ENCODE results near the gene MSH3. TPM values are rescaled to one million over a fixed set of nuclear protein-coding genes. Genes with fewer than 3 reads are reported as not detected.
"Not testable (repeated sequence)": the region's sequence is repeated elsewhere in the genome, so short reads cannot be mapped to it uniquely, and the experiment has no call there.

MSH3 gene
- total RNA-seq, 2 experiments from 2014 or later, result 23.0 to 23.4 TPM

- intact Hi-C loops (cut with micrococcal nuclease), result no loop called here
- ChIA-PET POLR2A (no interaction called here), CTCF (interaction anchor here (0.8 kb wide), 1 partner anchor 9 kb away, joined by 3 read pairs; no protein-coding TSS in a partner anchor)
- Mint-ChIP-seq H3K27ac (peak overlapping the region; percentile 16), H3K36me3 (ENCODE audit: low read depth) (peaks cover 14% of the 10 kb centered on the region), H3K27me3 (no peaks in the 10 kb centered on the region), H3K4me1 (ENCODE audit: low read depth) (peaks cover 17% of the 10 kb centered on the region), H3K4me3 (no peak overlapping the region), H3K9me3 (peaks cover 5% of the 10 kb centered on the region)
- no peak for TF ChIP-seq CTCF (IDR thresholded peaks at IDR 0.05)
- ATAC-seq (peak; percentile 17), DNase-seq (no peak)
Measured at GRCh38 chr5:80884086-80884813, 229.8 kb downstream of the MSH3 start.

GRCh38 chr5:80884929-80885328, 230.5 kb downstream of the MSH3 start:
- intact Hi-C loops (cut with micrococcal nuclease), result no loop called here
- H3K4me1 Mint-ChIP-seq (ENCODE audit: low read depth), result peaks cover 17% of the 10 kb centered on the region
- peaks cover 14% of the 10 kb centered on the region for H3K36me3 Mint-ChIP-seq (ENCODE audit: low read depth)
- H3K4me3 Mint-ChIP-seq, result no peak overlapping the region
- peak overlapping the region; percentile 16 for H3K27ac Mint-ChIP-seq
- DNase-seq, result no peak
- CTCF ChIA-PET, result no interaction called here
- POLR2A ChIA-PET, result no interaction called here
- ATAC-seq, result peak; percentile 86
- H3K9me3 Mint-ChIP-seq, result peaks cover 5% of the 10 kb centered on the region
- no peak for TF ChIP-seq CTCF (IDR thresholded peaks at IDR 0.05)
- no peaks in the 10 kb centered on the region for H3K27me3 Mint-ChIP-seq

GRCh38 chr5:80885396-80886000, 231.0 kb downstream of the MSH3 start:
- H3K27ac Mint-ChIP-seq, result no peak overlapping the region
- H3K27me3 Mint-ChIP-seq, result no peaks in the 10 kb centered on the region
- POLR2A ChIA-PET, result no interaction called here
- ATAC-seq (peak; percentile 24), DNase-seq (no peak)
- intact Hi-C loops (cut with micrococcal nuclease), result no loop called here
- TF ChIP-seq CTCF (IDR thresholded peaks at IDR 0.05), result no peak
- peaks cover 15% of the 10 kb centered on the region for H3K36me3 Mint-ChIP-seq (ENCODE audit: low read depth)
- H3K9me3 Mint-ChIP-seq, result peaks cover 5% of the 10 kb centered on the region
- peaks cover 17% of the 10 kb centered on the region for H3K4me1 Mint-ChIP-seq (ENCODE audit: low read depth)
- H3K4me3 Mint-ChIP-seq, result no peak overlapping the region
- CTCF ChIA-PET, result no interaction called here

- H3K4me3 Mint-ChIP-seq, result no peak overlapping the region
- no peak overlapping the region for H3K27ac Mint-ChIP-seq
- CTCF ChIA-PET, result interaction anchor here (0.6 kb wide), 1 partner anchor 1102 kb away, joined by 3 read pairs; no protein-coding TSS in a partner anchor
- DNase-seq (no peak), ATAC-seq (no peak)
- TF ChIP-seq CTCF (IDR thresholded peaks at IDR 0.05), result no peak
- POLR2A ChIA-PET, result no interaction called here
- peaks cover 7% of the 10 kb centered on the region for H3K36me3 Mint-ChIP-seq (ENCODE audit: low read depth)
- no peaks in the 10 kb centered on the region for H3K4me1 Mint-ChIP-seq (ENCODE audit: low read depth)
- no peaks in the 10 kb centered on the region for H3K27me3 Mint-ChIP-seq
- H3K9me3 Mint-ChIP-seq, result peaks cover 3% of the 10 kb centered on the region
- intact Hi-C loops (cut with micrococcal nuclease), result no loop called here
Measured at GRCh38 chr5:80894083-80894482, 239.6 kb downstream of the MSH3 start.

- Mint-ChIP-seq H3K9me3 (peaks cover 2% of the 10 kb centered on the region), H3K27ac (no peak overlapping the region), H3K36me3 (ENCODE audit: low read depth) (peaks cover 3% of the 10 kb centered on the region), H3K4me3 (no peak overlapping the region), H3K27me3 (no peaks in the 10 kb centered on the region), H3K4me1 (ENCODE audit: low read depth) (no peaks in the 10 kb centered on the region)
- intact Hi-C loops (cut with micrococcal nuclease), result no loop called here
- ATAC-seq (no peak), DNase-seq (no peak)
- TF ChIP-seq CTCF (IDR thresholded peaks at IDR 0.05), result no peak
- ChIA-PET POLR2A (no interaction called here), CTCF (no interaction called here)
Measured at GRCh38 chr5:80895523-80895922, 241.1 kb downstream of the MSH3 start.

GRCh38 chr5:80902624-80903023, 248.2 kb downstream of the MSH3 start:
- intact Hi-C loops (cut with micrococcal nuclease); H3K27ac Mint-ChIP-seq; DNase-seq; POLR2A ChIA-PET; CTCF ChIA-PET; H3K27me3 Mint-ChIP-seq; H3K4me3 Mint-ChIP-seq; H3K4me1 Mint-ChIP-seq (ENCODE audit: low read depth); ATAC-seq: not testable (repeated sequence)
- Mint-ChIP-seq H3K9me3 (peaks cover 12% of the 10 kb centered on the region), H3K36me3 (ENCODE audit: low read depth) (peaks cover 20% of the 10 kb centered on the region)
